ENCODE results near the gene MOV10.

The MOV10 gene

DNA sequence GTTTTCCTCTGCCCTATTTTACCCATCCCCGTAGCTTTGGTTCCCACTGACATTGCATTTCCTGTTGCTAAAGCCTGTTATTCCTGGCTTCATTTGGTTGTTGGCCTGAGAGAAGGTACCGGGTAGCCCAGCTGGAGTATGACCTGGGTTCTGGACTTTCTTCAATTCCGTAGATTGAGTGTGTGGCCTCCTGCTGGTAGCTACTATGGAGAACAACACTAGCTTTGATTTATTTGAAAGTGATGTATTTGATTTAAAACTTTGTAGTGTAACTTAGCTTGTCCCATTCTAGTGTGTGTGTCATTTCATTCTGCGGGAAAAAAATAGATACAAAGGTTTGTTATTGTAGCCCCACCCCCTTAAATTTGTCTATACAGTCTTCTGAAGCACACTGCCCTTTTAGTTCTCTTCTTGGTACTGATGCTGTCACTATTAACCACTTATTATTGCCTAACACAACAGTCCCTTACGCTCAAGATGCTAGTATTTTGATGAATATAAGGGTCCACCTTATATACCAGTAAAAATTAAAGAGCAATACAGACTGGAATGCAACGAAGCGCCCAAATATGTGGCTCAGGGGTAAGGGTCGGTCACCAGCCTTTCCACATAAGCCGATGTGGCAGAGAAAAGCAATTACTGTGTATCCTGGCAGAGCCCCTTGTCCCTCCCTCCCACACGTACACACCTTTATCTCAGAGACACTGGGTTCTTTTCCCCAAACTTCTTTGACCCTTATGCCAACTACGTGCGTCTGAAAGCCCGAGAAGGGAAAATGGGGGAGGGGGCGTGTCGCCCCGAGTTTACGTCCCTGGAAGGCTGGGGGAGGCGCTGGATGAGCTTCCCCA lies 643 bp upstream of the MOV10 start:
- DNase-seq (ENCODE audit: low read depth in 1 of 2, low spot score in 1 of 2), result no peak

DNA sequence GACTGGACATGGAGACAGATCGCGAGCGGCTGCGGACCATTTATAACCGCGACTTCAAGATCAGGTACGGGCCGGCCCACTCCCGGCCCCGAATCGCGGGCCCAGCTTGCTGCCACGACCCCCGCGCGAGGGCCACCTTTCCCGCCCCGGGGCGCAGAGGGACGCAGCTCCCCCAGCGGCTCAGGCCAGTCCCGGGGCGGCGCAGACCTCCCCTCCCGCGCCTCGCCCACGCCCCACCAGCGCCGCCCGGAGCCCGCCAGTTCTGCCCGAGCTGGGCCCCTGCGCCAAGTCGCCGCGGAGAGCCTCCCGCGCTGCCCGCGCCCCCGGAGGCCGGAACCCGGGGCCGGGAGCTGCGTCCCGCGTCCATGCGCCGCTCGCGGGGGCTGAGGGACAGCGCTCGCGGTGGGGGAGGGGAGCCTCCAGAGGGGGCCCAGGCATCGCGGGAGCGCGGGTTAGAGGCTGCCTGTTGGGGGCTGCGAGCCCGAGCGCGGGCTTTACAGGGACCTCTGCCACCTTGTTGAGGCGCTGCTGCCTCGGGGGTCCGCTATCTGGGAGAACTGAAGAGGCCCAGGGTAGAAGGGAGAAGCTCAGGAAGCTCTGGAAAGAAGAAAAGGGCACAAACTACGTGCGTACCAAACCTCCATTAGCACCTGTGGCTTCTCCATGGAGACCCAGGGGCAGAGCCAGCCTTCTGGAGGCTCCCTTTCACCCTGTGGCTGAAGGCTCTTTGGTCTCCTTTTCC lies 698 bp downstream of the MOV10 start:
- peak in 1 of 2 donors; percentile 11 for DNase-seq (ENCODE audit: low read depth in 1 of 2, low spot score in 1 of 2)

DNA sequence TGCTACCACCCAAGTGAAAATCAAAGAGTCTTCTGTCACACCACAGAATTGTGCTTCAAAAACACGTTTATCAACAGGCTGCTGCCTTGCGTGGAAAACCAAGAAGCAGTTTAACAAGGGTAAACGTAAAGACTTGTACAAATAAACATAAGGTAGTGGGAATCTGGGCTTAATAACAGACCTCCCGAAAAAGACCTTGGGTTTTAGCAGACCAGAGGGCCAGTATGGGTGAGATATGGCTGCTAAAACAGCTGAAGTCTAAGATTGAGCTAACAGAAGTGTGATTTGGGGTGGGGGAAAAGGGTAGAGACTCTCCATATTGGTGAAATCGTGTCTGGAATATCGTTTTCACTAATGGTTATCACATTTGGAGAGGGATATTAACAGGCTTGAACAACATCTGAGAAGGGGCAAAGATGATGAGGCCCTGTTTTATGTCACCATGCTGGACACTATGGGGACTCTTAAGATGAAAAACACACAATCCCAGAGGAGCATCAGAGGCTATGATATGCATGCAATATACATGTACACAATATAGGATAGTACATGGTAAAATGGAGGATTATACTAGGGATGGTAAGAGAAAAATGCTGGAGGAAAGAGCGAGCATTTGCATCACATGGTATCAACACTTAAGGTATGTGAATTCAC lies 1.4 kb downstream of the MOV10 start:
- no peak for DNase-seq (ENCODE audit: low read depth in 1 of 2, low spot score in 1 of 2)

GRCh38 chr1:112676543-112676942 lies 2.1 kb downstream of the MOV10 start:
- DNase-seq (ENCODE audit: low read depth in 1 of 2, low spot score in 1 of 2), result no peak

GRCh38 chr1:112677501-112677900 lies 3.0 kb downstream of the MOV10 start:
- DNase-seq (ENCODE audit: low read depth in 1 of 2, low spot score in 1 of 2), result no peak

- DNase-seq (ENCODE audit: low read depth in 1 of 2, low spot score in 1 of 2), result no peak
Observed at GRCh38 chr1:112678605-112679004, 4.1 kb downstream of the MOV10 start.

DNA sequence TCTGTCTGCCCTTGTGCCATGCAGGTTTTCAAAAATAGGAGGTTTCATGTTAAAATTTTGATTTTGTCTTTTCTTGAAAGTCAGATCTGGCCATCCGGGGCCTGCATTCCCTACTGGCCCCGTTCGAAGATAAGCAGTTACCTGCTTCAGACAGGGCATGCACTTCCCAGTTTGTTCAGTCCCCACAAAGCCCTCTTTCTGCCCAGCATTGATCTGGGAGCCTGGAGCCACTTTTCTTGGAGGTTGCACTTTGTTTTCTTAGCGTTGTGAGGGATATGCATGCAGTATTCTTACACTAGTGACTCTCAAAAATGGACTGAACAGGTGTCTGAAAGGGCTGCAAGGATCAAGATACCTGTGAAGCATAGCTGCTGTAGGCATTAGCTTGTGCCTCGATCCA lies 11.5 kb downstream of the MOV10 start:
- DNase-seq (ENCODE audit: low read depth in 1 of 2, low spot score in 1 of 2), result no peak

DNA sequence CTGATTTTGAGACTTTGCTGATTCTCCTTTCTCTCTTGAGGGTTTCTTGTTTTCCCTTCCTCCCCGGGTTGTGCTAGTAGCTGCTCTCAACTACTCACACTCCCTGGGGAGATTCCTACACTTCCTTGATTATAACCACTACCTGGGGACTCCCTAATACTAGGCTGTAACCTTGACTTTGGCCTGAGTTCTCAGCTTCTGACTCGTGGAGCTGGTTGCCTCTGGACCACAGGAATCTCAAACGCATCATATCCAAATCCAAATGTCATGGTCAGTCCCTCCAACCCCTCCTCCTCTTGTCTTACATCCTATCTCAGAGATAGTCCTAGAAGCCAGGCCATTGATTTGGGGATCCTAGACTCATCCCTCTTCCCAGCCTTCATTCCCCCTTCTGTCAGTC lies 12.0 kb downstream of the MOV10 start:
- DNase-seq (ENCODE audit: low read depth in 1 of 2, low spot score in 1 of 2), result no peak

GRCh38 chr1:112686835-112687234 lies 12.4 kb downstream of the MOV10 start:
- no peak for DNase-seq (ENCODE audit: low read depth in 1 of 2, low spot score in 1 of 2)

DNA sequence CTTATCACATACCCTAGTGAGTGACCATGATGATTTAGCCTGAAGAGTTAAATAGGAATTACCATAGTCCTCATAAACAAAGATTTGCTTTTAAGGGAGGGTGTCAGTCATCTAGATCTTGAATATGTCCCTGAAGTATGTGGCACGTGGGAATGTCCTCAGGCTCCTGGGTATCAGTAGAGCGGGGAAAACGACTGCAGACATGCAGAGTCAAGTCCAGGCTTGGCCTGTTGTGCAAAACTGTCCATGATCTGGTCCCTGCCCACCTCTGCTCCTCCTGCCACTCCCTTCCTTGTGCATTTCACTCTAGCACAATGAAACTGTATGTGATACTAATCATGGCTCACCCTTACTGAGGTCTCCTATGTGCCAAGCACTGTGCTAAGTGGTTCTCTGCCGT lies 12.9 kb downstream of the MOV10 start:
- DNase-seq (ENCODE audit: low read depth in 1 of 2, low spot score in 1 of 2), result no peak

DNA sequence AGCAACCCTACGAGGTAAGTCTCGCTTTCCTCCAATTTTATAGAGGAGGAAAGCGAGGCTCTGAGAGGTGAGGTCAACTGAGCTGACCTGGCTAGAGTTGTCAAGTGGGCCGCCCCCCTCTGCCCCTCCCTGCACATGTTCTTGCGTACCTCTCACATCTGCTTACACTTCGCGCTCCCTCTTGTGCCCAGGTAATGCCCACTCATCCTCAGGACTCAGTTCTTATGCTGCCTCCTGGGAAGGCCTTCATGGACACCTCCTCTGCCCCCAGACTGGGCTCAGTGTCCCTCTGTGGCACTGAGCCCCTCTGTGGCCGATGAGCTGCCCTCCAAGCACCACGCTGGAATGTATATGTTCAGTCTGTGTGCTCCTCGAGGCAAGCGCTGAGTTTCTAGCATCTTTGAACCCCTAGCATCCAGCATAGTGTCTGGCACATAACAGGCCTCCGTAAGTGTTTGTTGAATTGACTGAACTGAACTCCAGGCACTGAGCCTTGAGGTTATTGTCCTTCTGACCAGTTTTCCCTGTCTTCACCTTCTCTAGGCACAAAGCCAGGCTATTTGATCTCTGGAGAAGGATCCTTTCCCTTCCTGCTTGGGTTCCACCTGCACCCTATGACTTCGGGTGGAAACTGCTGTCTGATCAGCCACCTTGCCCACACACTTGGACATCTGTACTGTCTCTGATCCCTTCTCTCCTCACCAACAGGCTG lies 13.5 kb downstream of the MOV10 start:
- no peak for DNase-seq (ENCODE audit: low read depth in 1 of 2, low spot score in 1 of 2)

- DNase-seq (ENCODE audit: low read depth in 1 of 2, low spot score in 1 of 2), result no peak
Observed at GRCh38 chr1:112688781-112689193, 14.3 kb downstream of the MOV10 start.

DNA sequence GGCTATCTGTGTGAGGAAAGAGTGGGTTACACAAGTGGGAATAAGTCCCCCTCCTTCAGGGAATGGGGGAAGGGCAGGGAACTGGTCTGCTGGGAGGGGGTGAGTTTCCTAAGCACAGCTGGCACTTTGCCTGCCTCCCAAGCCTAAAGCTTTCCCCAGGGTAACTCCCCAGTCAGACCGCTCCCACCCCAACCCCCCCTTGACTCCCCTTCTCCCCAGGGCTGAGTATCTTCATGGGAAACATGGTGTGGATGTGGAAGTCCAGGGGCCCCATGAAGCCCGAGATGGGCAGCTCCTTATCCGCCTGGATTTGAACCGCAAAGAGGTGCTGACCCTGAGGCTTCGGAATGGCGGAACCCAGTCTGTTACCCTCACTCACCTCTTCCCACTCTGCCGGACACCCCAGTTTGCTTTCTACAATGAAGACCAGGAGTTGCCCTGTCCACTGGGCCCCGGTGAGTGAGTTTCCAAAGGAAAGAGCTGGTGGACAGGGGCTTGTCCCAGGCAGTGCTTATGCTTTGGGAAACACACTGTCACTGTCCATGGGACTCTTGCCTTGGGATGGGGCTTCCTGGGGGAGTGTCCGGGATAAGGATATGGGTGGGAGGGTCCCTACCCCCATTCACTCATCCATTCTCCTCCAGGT lies 14.9 kb downstream of the MOV10 start:
- DNase-seq (ENCODE audit: low read depth in 1 of 2, low spot score in 1 of 2), result no peak

GRCh38 chr1:112689842-112690237 lies 15.4 kb downstream of the MOV10 start:
- no peak for DNase-seq (ENCODE audit: low read depth in 1 of 2, low spot score in 1 of 2)

DNA sequence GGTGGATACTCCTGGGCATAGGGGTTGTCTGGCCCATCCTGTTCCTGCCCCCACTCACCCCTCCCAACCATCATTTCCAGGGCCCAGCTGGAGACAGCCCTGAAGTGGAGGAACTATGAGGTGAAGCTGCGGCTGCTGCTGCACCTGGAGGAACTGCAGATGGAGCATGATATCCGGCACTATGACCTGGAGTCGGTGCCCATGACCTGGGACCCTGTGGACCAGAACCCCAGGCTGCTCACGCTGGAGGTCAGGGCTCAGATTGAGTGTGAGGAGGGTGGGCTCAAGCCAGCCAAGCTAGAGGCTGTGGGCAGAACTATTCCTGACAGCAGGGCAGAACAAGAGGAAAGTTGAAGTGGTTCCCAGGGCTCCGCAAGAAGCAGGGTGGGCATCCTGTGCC lies 18.2 kb downstream of the MOV10 start:
- no peak for DNase-seq (ENCODE audit: low read depth in 1 of 2, low spot score in 1 of 2)

DNA sequence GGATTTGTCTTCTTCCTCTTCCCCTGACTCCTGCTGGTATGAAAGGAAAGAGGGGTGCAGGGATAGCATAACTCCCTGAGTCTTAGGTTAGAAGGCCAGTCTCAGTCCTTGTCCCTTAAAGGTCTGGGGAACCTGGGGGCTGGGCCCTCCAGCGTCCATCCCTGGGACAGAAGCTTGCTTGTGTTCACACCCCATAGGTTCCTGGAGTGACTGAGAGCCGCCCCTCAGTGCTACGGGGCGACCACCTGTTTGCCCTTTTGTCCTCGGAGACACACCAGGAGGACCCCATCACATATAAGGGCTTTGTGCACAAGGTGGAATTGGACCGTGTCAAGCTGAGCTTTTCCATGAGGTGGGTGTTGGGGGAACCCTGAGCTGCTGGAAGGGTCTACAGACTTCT lies 19.4 kb downstream of the MOV10 start:
- no peak for DNase-seq (ENCODE audit: low read depth in 1 of 2, low spot score in 1 of 2)

GRCh38 chr1:112694363-112694929 lies 20.0 kb downstream of the MOV10 start:
- no peak for DNase-seq (ENCODE audit: low read depth in 1 of 2, low spot score in 1 of 2)

DNA sequence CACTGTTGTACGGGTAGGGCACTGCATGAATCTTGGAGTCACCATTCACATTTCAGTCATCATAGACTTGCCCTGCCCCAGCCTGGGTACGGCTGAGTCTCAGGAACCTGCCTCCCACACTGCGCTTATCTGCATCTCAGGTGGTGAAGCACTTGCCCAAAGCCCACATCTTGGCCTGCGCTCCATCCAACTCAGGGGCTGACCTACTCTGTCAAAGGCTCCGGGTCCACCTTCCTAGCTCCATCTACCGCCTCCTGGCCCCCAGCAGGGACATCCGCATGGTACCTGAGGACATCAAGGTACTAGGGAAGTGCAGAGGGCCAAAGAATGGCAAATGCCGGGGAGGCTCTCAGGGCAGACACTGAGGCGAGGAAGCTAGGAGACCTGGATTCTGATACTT lies 20.8 kb downstream of the MOV10 start:
- no peak for DNase-seq (ENCODE audit: low read depth in 1 of 2, low spot score in 1 of 2)

DNA sequence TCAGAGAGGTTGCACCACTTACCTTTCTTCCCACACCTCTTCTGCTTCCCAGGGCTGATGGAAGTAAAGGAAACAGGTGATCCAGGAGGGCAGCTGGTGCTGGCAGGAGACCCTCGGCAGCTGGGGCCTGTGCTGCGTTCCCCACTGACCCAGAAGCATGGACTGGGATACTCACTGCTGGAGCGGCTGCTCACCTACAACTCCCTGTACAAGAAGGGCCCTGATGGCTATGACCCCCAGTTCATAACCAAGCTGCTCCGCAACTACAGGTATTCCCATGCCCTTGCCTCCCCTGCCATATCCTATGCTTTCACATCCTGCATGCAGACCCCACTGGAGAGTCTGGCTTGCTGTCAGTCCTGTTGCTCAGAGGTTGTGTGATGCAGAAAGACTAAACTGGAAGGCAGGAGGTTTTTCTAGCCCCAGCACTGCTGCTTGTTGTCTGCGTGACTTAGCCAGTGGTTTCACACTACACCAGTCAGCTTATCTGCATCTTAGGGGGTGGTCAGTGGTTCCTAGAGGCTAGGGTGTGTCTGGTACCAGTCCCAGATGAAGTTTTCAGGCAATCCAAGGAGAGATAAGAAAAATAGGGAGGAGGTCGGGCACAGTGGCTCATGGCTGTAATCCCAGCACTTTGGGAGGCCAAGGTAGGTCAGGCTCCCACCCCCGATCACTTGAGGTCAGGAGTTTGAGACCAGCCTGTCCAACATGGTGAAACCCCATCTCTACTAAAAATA lies 22.3 kb downstream of the MOV10 start:
- no peak for DNase-seq (ENCODE audit: low read depth in 1 of 2, low spot score in 1 of 2)

DNA sequence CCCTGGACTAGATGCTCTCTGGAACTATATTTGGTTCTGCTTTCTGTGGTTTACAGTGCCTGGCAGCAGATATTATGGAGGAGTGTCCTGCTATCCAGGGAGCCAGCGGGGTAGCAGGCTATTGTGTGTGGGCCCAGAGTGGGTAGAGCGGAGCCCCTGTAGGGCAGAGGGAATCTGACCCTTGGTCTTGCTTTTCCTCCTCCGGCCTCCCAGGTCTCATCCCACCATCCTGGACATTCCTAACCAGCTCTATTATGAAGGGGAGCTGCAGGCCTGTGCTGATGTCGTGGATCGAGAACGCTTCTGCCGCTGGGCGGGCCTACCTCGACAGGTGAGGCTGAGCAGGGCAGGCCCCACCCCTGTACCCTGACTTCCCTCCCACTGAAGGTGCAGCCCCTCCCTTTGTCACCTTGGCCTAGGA lies 23.3 kb downstream of the MOV10 start:
- no peak for DNase-seq (ENCODE audit: low read depth in 1 of 2, low spot score in 1 of 2)
